T47D (cell line): ENCODE measurements around the gene SURF1.

ENCODE experiments used
- DNase-seq, 2 experiments: peaks; one replicate each; pipeline versions ENCODE4 v3.0.0 to v3.0.0-alpha.2; 2011 to 2012; ENCODE audit warnings: low read depth in 1 of 2, low spot score in 1 of 2
- JUND ChIP-seq: IDR thresholded peaks from 2 replicates; pipeline ENCODE4 v1.6.1; 2012; ENCODE audit warnings: low read depth
- in situ Hi-C: cut with HindIII; loops from 2 replicates; pipeline ENCODE4 v1.10.0; 2016; ENCODE audit warnings: low sequenced_read_pairs, low pct_unique_long_range_greater_than_20kb

SURF1 gene

DNA sequence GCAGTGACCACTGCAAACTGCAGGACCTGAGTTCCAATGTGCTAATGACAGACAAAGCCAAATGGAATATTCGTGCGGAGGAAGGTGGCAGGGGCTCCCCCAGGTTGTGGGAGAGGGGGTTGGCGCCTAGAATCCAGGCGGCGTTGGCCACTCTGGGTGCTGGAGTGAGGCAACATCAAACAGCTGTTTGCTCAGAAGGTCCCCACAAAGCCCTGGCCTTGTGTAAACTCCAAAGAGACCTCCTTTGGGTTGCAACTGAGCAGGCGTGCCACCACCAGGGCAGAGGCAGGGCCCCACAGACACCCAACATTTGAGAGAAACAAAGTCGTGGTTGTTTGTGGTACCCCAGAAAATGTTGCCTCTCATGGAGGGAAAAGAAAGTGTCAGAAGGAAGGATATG is 34.4 kb upstream of the SURF1 start:
- in situ Hi-C loops = no loop called here
- no peak for DNase-seq
- TF ChIP-seq JUND = no peak

DNA sequence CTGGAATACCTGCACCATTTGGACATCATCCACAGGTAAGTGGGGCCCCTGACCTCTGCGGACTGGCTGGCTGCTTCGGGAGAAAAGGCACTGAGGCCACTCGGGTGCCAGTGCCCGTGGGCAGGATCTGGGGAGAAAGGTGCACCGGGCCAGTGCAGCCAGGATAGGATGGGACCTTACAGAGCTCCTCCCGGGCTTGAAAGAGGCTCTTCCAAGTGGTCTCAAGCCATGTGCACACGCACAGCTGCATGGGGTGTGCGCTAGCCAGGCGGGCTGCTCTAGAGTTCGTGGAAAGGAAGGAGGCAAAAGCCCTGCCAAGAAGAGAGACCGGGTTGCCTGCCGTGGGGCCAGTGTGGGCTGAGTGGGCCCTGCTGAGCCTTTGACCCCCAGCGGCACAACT is 33.3 kb upstream of the SURF1 start:
- no peak for DNase-seq
- in situ Hi-C loops = no loop called here
- TF ChIP-seq JUND = no peak

DNA sequence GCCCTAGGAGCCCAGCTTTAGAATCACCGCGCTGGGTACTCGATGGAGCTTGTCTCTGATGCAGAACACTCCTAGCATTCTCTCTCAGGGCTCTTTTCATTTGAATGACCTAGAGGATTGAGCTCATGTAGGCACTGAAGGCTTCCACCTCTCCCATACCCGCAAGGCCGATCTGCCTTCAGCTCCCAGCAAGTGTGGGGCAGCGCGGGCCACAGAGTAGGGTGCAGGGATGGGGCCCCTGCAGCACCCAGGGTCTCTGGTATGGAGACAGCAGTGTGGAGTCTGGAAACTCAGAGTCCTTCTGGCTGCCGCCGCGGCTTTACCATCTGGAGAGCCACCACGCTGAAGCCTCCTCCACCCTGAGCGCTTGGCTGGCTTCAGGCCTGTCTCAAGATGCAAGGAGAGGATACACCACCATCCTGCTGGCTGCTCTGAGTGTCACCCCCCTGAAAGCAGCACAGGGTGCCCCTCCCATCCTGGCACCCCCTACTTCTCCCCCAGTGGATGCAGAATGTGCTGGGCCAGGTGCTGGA is 32.8 kb upstream of the SURF1 start:
- in situ Hi-C loops = no loop called here
- DNase-seq = no peak
- TF ChIP-seq JUND = no peak

DNA sequence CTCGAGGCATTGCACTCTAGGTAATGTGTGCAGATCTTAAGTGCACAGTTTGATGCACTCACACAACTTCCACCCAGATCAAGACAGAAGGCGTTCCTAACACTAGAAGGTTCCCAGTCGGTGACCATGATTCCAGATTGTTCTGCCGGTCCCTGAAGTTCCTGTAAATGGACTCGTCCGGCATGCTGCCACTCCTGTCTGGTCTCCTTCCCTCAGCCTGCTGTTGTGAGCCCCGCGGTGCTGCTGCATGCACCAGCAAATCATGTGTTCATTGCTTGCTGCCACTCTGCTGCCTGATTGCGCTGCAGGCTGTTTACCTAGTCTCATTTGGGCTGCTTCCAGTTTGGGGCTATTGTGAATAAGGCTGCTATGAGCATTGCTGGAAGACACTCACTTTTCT is 31.4 kb upstream of the SURF1 start:
- in situ Hi-C loops = no loop called here
- peak; percentile 90 to 95 for DNase-seq
- TF ChIP-seq JUND = no peak

DNA sequence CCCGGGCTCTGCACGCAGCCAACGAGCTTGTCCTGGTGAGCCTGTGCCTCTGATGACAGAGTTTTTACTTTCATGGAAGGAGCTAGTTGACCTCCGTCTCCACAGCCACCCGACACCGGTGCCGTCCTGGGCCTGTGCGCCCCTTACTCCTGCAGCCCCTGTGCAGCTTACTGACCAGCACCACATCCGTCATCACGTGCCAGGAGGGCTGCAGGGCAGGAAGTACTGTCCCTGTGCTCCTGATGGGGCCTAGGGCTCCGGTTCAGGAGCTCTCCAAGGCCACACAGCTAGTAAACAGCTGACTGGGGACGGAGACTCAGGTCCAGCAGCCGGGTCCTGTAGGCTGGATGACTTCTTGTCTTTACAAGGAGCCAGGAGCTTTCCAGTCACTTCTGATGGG is 30.1 kb upstream of the SURF1 start:
- no peak for DNase-seq
- in situ Hi-C loops = no loop called here
- TF ChIP-seq JUND = no peak

DNA sequence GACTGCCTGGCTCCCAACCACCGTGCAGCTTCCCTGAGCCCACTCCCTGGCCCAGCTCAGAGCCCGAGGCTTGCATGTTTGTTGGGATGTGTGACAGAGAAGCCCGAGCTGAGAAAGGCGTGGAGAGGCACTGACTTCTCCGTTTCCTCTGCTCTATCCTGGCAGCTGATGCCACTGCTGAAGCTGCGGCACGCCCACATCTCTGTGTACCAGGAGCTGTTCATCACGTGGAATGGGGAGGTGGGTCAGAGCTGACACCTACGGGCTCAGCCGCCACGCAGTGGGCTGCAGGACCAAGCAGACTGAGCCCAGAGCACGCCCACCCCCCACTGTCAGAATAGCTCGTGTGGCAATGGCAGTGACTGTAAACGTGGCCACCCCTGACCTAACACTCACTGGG is 29.2 kb upstream of the SURF1 start:
- in situ Hi-C loops = no loop called here
- no peak for TF ChIP-seq JUND
- no peak for DNase-seq

DNA sequence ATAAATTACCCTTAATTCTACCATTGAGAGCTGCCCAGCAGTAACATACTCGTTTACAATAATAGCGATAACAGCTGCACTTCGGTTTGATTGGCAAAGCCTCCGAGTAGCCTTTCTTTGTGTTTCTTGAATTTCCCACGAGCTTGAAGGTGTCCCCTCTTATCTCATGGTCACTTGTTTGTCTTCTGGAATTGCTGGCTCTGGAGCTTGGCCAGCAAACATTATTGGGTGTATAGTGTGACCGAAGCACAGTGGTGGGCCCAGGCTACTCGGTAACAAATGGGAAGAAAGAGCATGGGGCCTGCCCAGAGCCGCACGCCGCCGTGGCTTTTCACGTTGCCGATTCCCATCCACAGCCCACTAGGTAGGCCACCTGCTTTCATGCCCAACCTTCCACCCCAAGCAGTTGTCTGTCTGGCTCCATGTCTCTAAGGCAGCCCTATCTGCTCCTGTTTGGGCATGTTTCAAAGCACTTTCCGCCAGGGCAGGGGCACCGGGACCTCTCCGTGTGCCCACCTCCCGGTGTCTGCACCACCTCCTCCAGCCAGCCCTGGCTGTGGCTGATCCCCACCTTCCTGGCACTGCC is 28.5 kb upstream of the SURF1 start:
- TF ChIP-seq JUND = no peak
- no peak for DNase-seq
- in situ Hi-C loops = no loop called here

DNA sequence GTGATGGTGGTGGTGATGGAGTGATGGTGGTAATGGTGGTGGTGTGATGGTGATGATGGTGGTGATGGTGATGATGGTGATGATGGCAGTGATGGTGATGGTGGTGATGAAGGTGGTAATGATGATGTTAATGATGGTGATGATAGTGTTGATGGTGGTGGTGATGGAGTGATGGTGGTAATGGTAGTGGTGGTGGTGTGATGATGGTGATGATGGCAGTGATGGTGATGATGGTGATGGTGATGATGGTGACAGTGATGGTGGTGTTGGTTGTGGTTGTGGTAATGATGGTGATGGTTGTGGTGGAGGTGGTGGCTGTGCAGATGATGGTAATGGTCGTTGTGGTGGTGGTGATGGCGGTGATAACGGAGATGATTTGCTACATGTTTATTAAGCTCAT is 27.2 kb upstream of the SURF1 start:
- in situ Hi-C loops = no loop called here
- no peak for TF ChIP-seq JUND
- DNase-seq = no peak

DNA sequence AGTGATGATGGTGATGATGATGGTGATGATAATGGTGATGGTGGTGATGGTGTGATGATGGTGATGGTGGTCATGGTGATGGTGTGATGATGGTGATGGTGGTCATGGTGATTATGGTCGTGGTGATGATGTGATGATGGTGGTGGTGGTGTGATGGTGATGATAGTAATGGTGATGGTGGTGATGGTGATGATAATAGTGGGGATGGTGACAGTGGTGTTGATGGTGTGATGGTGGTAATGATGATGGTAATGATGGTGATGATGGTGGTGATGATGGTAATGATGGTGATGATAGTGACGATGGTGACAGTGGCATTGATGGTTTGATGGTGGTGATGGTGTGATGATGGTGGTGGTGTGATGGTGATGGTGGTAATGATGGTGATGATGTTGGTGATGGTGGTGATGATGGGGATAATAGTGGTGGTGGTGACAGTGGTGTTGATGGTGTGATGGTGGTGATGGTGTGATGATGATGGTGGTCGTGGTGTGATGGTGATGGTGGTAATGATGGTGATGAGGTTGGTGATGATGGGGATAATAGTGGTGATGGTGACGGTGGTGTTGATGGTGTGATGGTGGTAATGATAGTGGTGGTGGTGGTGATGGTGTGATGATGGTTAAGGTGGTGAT is 26.3 kb upstream of the SURF1 start:
- DNase-seq = no peak
- TF ChIP-seq JUND = no peak
- in situ Hi-C loops = no loop called here

DNA sequence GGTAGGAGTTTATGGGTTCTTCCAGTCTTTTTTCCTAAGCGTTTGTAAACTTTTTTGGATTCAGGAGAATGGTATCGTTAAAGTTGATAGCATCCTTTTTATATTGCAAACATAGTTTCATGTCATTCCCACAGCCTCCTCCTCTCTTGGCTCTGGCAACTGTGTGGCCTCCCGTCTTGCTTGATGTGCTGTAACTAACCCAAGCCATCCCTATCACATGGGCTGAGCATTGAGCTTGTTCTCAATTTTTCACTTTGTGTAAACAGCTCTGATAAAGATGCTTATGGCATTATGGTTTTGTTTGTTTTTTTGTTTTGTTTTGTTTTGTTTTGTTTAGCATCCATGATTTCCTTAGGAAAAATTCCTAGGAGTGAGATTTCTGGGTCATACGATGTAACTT is 24.4 kb upstream of the SURF1 start:
- DNase-seq = no peak
- in situ Hi-C loops = no loop called here
- TF ChIP-seq JUND = no peak

DNA sequence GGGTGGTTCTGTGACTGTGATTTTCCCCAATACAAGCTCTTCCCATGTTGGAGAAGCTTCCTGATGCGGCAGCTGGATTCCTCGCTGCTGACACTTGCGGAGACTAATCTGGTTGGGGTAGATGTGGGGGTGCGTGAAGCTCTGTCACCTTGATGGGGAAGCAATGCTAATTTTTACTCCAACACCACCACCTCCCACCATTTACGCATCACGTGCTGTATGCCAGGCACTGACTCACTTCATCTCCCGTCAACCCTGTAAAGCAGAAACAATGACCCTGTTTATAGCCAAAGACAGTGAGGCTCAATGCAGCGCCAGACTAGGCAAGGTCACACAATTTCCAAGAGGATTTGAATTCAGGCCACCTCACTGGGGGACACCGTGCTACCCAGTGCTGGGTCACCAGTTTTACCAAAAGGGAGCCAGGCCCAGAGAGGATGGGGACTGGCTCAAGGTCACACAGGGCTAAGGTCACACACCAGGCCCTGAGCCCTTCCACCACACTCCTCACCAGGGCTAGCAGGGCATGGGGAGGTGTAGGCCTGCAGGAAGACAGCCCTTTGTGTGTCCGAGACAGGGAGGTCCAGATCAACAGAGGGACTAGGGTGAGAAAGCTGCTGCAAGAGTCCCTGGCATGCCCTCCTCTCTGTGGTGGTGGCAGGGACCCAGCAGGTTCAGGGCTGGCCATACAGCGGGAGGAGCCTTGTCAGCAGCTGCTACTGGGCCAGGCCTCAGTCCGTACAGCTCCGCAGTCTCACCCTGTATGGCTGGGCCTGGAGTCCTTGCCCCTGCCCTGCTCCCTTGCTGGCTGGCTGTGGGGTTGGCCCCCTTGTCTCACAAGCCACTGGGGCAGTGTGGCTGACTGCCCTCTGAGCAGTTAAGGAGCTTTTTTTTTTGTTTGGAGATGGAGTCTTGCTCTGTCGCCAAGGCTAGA is 23.1 kb upstream of the SURF1 start:
- TF ChIP-seq JUND = no peak
- in situ Hi-C loops = no loop called here
- no peak for DNase-seq

DNA sequence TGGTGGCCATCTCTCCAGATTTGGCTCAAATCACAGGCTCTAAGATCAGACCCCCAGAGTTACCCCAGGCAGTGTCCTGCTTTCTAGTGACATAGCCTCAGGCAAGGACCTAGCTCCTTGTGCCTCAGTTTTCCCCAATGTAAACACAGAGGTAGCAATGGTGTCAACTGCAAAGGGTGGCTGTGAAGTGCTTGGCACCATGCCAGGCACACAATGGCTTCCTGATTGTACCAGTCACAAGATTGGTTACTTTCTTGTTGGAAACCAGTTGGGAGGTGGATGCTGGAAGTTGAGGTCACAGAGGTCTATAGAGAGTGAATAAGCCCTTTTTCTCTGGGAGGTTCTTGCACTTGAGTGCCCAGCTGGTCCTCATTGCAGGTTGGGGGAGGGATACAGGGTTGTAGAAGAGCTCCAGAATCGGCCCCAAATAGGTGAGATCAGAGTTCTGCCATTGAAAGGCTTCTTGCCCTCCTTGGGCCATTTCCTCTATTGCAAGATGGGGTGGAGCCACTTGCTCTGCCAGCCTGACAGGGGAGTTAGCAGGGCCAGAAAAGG is 22.2 kb upstream of the SURF1 start:
- TF ChIP-seq JUND = no peak
- in situ Hi-C loops = no loop called here
- no peak for DNase-seq
